Endothelial cell of umbilical vein (primary cell): Measurements from ENCODE around the gene ZG16B. TPM values are rescaled to one million over a fixed set of nuclear protein-coding genes. Genes with fewer than 3 reads are reported as not detected.

Experiments
- BruUV-seq: library from RNA; stranded (reverse); fragments of 400-500 nt; replicated peaks from 2 replicates; lab custom pipeline; 2021; lab: Mats Ljungman, UMichigan
- CTCF ChIA-PET: fragments of 300-600, 350-600 bp; sonication (Branson Sonifier 250); formaldehyde crosslinking; loops from one replicate; lab custom pipeline; 2021; ENCODE audit warnings: antibody characterized with exemption, inconsistent platforms; lab: Charles Lee
- POLR2A ChIA-PET: fragments of 300-600, 350-600 bp; sonication (Branson Sonifier 250); formaldehyde crosslinking; loops from one replicate; lab custom pipeline; 2021; ENCODE audit warnings: antibody characterized with exemption, inconsistent platforms; lab: Charles Lee
- DNase-seq: peaks from one replicate; pipeline ENCODE4 v3.0.0-alpha.2; 2011; ENCODE audit warnings: low read depth, low spot score
- FAIRE-seq: peaks from 2 replicates; lab custom pipeline; 2011; peaks lifted over from hg19 to GRCh38; lab: Jason Lieb, UNC
- H2AFZ ChIP-seq: 2 replicates; pipeline ENCODE4 v1.6.0; 2012; ENCODE audit warnings: low read depth, low read length, control low read depth, inconsistent platforms
- H3K27ac ChIP-seq: 2 replicates; pipeline ENCODE4 v1.5.1; 2011; ENCODE audit warnings: low read depth, mild to moderate bottlenecking, control low read depth, low read length, moderate library complexity; ENCODE audit not compliant: insufficient read depth
- H3K27me3 ChIP-seq, 2 experiments: 2 replicates each; pipeline versions ENCODE4 v1.6.0 to v1.6.1; 2011; ENCODE audit warnings: low read length in 2 of 2, mixed read lengths in 1 of 2; ENCODE audit not compliant: control insufficient read depth in 2 of 2, insufficient read depth in 2 of 2
- H3K36me3 ChIP-seq, 2 experiments: 2 replicates in 1 of 2; 3 replicates in 1 of 2; pipeline ENCODE4 v1.5.1; 2011; ENCODE audit warnings: low read length in 2 of 2, mild to moderate bottlenecking in 1 of 2, moderate library complexity in 1 of 2; ENCODE audit not compliant: control insufficient read depth in 2 of 2, insufficient read depth in 2 of 2; ENCODE audit errors: extremely low read depth in 1 of 2
- H3K4me1 ChIP-seq: 3 replicates; pipeline ENCODE4 v1.5.1; 2011; ENCODE audit warnings: mild to moderate bottlenecking, low read length; ENCODE audit not compliant: control insufficient read depth, insufficient read depth; ENCODE audit errors: extremely low read depth
- H3K4me2 ChIP-seq: 2 replicates; pipeline ENCODE4 v1.6.1; 2011; ENCODE audit warnings: low read length, control low read depth, mixed read lengths; ENCODE audit not compliant: insufficient read depth
- H3K4me3 ChIP-seq, 3 experiments: fragments of 200-600 bp in 1 of 3; sonication (generic), shearing (Covaris generic) in 1 of 3; replicated peaks in 1 of 3; 2 replicates each; pipeline ENCODE4 v1.5.1; 2011 to 2016; ENCODE audit warnings: control low read depth in 3 of 3, low read length in 3 of 3, mild to moderate bottlenecking in 2 of 3, inconsistent platforms in 1 of 3, low read depth in 1 of 3, moderate library complexity in 1 of 3; ENCODE audit not compliant: insufficient read depth in 1 of 3
- H3K79me2 ChIP-seq: 2 replicates; pipeline ENCODE4 v1.6.0; 2012; ENCODE audit warnings: low read length, inconsistent platforms; ENCODE audit not compliant: control insufficient read depth, insufficient read depth
- H3K9ac ChIP-seq: replicated peaks from 2 replicates; pipeline ENCODE3; 2011; ENCODE audit warnings: low read length, control low read depth; ENCODE audit not compliant: insufficient read depth; ENCODE audit errors: extremely low read depth
- H3K9me1 ChIP-seq: replicated peaks from 3 replicates; pipeline ENCODE4 v1.6.0; 2011; ENCODE audit warnings: mild to moderate bottlenecking, low read length; ENCODE audit not compliant: control insufficient read depth, insufficient read depth; ENCODE audit errors: extremely low read depth
- H3K9me3 ChIP-seq: replicated peaks from 2 replicates; pipeline ENCODE4 v1.5.1; 2012; ENCODE audit warnings: low read length, inconsistent platforms; ENCODE audit not compliant: control insufficient read depth, insufficient read depth
- H4K20me1 ChIP-seq: replicated peaks from 2 replicates; pipeline ENCODE3; 2011; ENCODE audit warnings: mild to moderate bottlenecking, low read length; ENCODE audit not compliant: control insufficient read depth, insufficient read depth; ENCODE audit errors: extremely low read depth
- CTCF ChIP-seq, 2 donors: IDR thresholded peaks; 1 replicate in 1 of 2; 2 replicates in 1 of 2; pipeline ENCODE4 v1.5.1; 2011; ENCODE audit warnings: low read length in 2 of 2, mild to moderate bottlenecking in 2 of 2, moderate library complexity in 2 of 2, control low read depth in 1 of 2, inconsistent platforms in 1 of 2, low read depth in 1 of 2; ENCODE audit not compliant: insufficient read depth in 1 of 2; ENCODE audit errors: extremely low read depth in 1 of 2
- EZH2 ChIP-seq: IDR thresholded peaks from 2 replicates; pipeline ENCODE4 v1.6.1; 2012; ENCODE audit warnings: borderline replicate concordance, low read depth, mild to moderate bottlenecking, moderate library complexity, low read length, inconsistent platforms; ENCODE audit not compliant: severe bottlenecking
- FOS ChIP-seq: IDR thresholded peaks from 2 replicates; pipeline ENCODE4 v1.6.1; 2011; ENCODE audit warnings: mild to moderate bottlenecking, low read length, moderate library complexity, borderline replicate concordance; ENCODE audit not compliant: insufficient read depth
- GATA2 ChIP-seq: IDR thresholded peaks from 2 replicates; pipeline ENCODE4 v1.7.0; 2011; ENCODE audit warnings: low read depth, mild to moderate bottlenecking, moderate library complexity, mixed read lengths, low read length; ENCODE audit not compliant: insufficient read length, insufficient read depth
- JUN ChIP-seq: IDR thresholded peaks from 2 replicates; pipeline ENCODE4 v1.6.1; 2011; ENCODE audit warnings: borderline replicate concordance, low read depth; ENCODE audit not compliant: insufficient read length, insufficient read depth
- POLR2A ChIP-seq: IDR thresholded peaks from 2 replicates; pipeline ENCODE4 v1.6.1; 2012; ENCODE audit warnings: low read depth, mild to moderate bottlenecking, control low read depth, low read length
- POLR2AphosphoS5 ChIP-seq: IDR thresholded peaks from 2 replicates; pipeline ENCODE4 v1.6.1; 2012; ENCODE audit warnings: low read depth, mild to moderate bottlenecking, control low read depth, low read length, moderate library complexity; ENCODE audit not compliant: insufficient read depth
- dilution Hi-C: fragments of 300-500 bp; cut with MboI; formaldehyde crosslinking; loops from one replicate; pipeline ENCODE4 v1.15.0; 2019; ENCODE audit warnings: low sequenced_read_pairs; ENCODE audit not compliant: extremely low pct_ligation_motif_present
- intact Hi-C: fragments of 100-400 bp; cut with micrococcal nuclease; formaldehyde crosslinking; loops from one replicate; pipeline ENCODE4 v1.10.0; 2022
- polyA plus RNA-seq, 4 experiments: library from polyadenylated mRNA; depleted of rRNA in 3 of 4; stranded (reverse) in 3 of 4; unstranded in 1 of 4; fragments of >200 nt; gene quantifications; 2 replicates each; pipeline versions ENCODE4 v1.2.1 to v1.2.3, GENCODE V29; 2011 to 2012; ENCODE audit warnings: missing spikeins in 1 of 4
- total RNA-seq: library from RNA; stranded (reverse); gene quantifications from 2 replicates; pipeline ENCODE4 v1.2.3, GENCODE V29; 2021

The ZG16B gene
- total and polyA plus RNA-seq, 2 donors (not counting 3 experiments of a cell fraction or from before 2014, with no cell fraction given): 0.22 TPM; not detected in 1

GRCh38 chr16:2867987-2868789, 38.1 kb downstream of the ZG16B start:
- H3K79me2 ChIP-seq: no peaks in the 10 kb centered on the region
- DNase-seq (peak; percentile 93), FAIRE-seq (peak; percentile 94)
- intact Hi-C loops: loop anchor here (1.0 to 2.0 kb wide), 5 partner anchors 14 to 195 kb away; partner anchors contain the start of genes ELOB and PRSS27
- H3K4me1 ChIP-seq: peaks cover 5% of the 10 kb centered on the region
- peak overlapping the region in 2 of 3 experiments; percentile 34 to 45 for H3K4me3 ChIP-seq
- POLR2A ChIA-PET: interaction anchor here (0.7 to 1.3 kb wide), 3 partner anchors 14 to 37 kb away, joined by 3 to 8 read pairs (median 4); partner anchors contain the start of gene FLYWCH2
- H3K36me3 ChIP-seq: no peaks in the 10 kb centered on the region
- no peaks in the 10 kb centered on the region for H3K9me3 ChIP-seq
- H3K9ac ChIP-seq: peak overlapping the region; percentile 80
- no peaks in the 10 kb centered on the region for H4K20me1 ChIP-seq
- dilution Hi-C loops: no loop called here
- peaks cover 0 to 2% of the 10 kb centered on the region in 2 experiments for H3K27me3 ChIP-seq
- H3K4me2 ChIP-seq: peak overlapping the region; percentile 42
- TSS peak; percentile 97 for BruUV-seq
- H3K9me1 ChIP-seq: no peaks in the 10 kb centered on the region
- H3K27ac ChIP-seq: peak overlapping the region; percentile 81
- CTCF ChIA-PET: interaction anchor here (0.6 to 13.6 kb wide), 25 partner anchors 8 to 148 kb away, joined by 3 to 372 read pairs (median 5); partner anchors contain the start of genes ELOB, FLYWCH1, FLYWCH2 and PAQR4
- peak overlapping the region; percentile 45 for H2AFZ ChIP-seq
- TF ChIP-seq POLR2AphosphoS5 (peak; percentile 98), GATA2 (peak; percentile 95), POLR2A (peak; percentile 76), CTCF (IDR thresholded peaks at IDR 0.05; ENCODE audit: extremely low read depth in 1 of 2, insufficient read depth in 1 of 2, low read depth in 1 of 2, low read length in 2 of 2) (peak; percentile 99), JUN (no peak), FOS (peak; percentile 60), EZH2 (no peak)
